ENCODE results near the gene LACRT.
A peak's percentile ranks its signal among the peaks of the same experiment; 100 is the strongest.

Gene LACRT

GRCh38 chr12:54598970-54599369, 35.7 kb downstream of the LACRT start:
- DNase-seq: no peak

GRCh38 chr12:54596526-54596946, 38.2 kb downstream of the LACRT start:
- DNase-seq: peak; percentile 36

GRCh38 chr12:54595471-54595870, 39.2 kb downstream of the LACRT start:
- no peak for DNase-seq

GRCh38 chr12:54593725-54594124, 41.0 kb downstream of the LACRT start:
- DNase-seq: no peak

- DNase-seq: no peak
Observed at GRCh38 chr12:54593135-54593534, 41.6 kb downstream of the LACRT start.

GRCh38 chr12:54592316-54592715, 42.4 kb downstream of the LACRT start:
- DNase-seq: no peak

- DNase-seq: no peak
Observed at GRCh38 chr12:54590978-54591591, 43.6 kb downstream of the LACRT start.

GRCh38 chr12:54589964-54590363, 44.7 kb downstream of the LACRT start:
- no peak for DNase-seq

GRCh38 chr12:54588890-54589267, 45.8 kb downstream of the LACRT start:
- no peak for DNase-seq

- DNase-seq: peak; percentile 22
Observed at GRCh38 chr12:54588110-54588889, 46.4 kb downstream of the LACRT start, which contains the start of gene PPP1R1A. PPP1R1A (minus strand) TSS chr12:54588659; CDS start chr12:54588488, 171 bp downstream.

- peak; percentile 14 for DNase-seq
Observed at GRCh38 chr12:54587315-54587873, 47.3 kb downstream of the LACRT start.

- no peak for DNase-seq
Observed at GRCh38 chr12:54586620-54587019, 48.1 kb downstream of the LACRT start.

GRCh38 chr12:54585243-54585642, 49.5 kb downstream of the LACRT start:
- no peak for DNase-seq

GRCh38 chr12:54584128-54584527, 50.6 kb downstream of the LACRT start:
- DNase-seq: no peak

GRCh38 chr12:54583726-54584125, 51.0 kb downstream of the LACRT start:
- DNase-seq: no peak

- DNase-seq: no peak
Observed at GRCh38 chr12:54581412-54581811, 53.3 kb downstream of the LACRT start.
